RPMI8226 (cell line): Measurements from ENCODE around the gene ELP5.

Source experiments
- DNase-seq: peaks from one replicate; pipeline ENCODE4 v3.0.0-alpha.2; 2015

Gene ELP5, protein sequence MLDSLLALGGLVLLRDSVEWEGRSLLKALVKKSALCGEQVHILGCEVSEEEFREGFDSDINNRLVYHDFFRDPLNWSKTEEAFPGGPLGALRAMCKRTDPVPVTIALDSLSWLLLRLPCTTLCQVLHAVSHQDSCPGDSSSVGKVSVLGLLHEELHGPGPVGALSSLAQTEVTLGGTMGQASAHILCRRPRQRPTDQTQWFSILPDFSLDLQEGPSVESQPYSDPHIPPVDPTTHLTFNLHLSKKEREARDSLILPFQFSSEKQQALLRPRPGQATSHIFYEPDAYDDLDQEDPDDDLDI

DNA sequence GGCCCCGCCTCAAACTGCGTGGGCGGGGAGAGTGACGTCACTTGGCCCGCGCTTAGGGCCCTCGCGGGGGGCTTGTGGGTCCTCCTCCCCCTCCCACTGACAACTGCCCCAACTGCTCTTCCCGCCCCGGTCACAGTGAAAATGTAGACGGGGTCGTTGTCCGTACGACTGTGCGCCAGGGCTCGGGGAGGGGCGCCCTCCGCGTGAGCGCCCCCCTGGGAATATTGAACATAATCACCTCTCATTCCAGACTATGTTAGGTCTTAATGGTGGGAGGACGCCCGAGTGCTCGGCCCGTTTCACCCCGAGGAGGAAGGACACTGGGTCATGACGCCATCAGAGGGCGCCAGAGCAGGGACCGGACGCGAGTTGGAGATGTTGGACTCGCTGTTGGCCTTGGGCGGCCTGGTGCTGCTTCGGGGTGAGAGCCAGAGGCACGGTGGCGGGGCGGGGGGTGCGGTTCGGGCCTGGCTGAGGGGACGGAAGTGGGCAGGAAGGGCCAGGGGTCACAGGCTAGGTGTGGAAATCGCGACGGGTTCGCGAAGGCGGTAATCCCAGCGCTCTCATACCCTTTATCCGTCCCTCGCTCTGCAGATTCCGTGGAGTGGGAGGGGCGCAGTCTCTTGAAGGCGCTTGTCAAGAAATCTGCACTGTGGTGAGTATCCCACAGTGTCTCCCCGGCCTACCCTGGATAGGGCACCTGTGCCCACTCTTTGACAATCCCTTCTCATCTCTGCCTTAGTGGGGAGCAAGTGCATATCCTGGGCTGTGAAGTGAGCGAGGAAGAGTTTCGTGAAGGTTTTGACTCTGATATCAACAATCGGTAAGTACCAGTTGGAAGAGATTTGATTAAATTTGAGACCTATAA, at the start of gene ELP5:
Gene ELP5 (plus strand): TSS at position 40 of the 868 bp plus-strand sequence. CDS start 336 bp downstream, at position 376.
- DNase-seq, result peak; percentile 90

DNA sequence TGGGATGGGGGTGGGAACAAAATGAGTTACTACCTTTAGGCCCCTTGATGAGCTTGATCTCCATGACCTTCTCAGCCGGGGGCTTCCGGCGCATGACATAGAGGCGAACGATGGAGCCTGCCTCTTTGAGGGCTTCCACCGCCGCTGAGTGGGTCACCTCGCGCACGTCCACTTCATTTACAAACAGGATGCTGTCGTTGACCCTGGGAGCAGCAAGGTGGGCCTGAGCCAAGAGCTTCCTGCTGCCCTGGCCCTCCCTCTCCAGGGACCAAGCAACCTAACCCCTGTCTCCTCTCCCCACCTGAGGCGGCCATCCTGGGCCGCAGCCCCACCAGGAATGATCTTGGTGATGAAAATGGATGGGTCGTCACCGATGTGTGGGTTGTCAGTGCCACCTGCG, 48.6 kb upstream of the ELP5 start:
- DNase-seq, result no peak

DNA sequence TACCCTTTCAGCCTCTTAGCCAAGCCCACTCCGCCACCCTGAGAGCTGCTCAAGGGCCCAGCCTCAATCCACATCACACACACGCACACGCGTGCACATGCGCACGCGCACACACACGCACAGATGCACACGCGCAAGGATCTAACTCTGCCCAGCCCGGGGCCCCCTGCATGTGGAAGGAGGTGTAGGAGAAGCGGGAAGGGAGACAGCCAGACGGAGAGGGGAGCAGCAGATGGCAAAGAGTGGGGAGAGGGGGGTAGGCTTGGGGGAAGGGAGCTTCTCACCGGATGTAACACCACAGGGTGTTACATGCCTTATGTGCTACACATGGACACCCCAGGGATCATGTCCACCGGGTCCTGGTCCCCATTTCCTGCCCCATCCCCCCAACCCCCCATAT, 47.7 kb upstream of the ELP5 start:
- no peak for DNase-seq

DNA sequence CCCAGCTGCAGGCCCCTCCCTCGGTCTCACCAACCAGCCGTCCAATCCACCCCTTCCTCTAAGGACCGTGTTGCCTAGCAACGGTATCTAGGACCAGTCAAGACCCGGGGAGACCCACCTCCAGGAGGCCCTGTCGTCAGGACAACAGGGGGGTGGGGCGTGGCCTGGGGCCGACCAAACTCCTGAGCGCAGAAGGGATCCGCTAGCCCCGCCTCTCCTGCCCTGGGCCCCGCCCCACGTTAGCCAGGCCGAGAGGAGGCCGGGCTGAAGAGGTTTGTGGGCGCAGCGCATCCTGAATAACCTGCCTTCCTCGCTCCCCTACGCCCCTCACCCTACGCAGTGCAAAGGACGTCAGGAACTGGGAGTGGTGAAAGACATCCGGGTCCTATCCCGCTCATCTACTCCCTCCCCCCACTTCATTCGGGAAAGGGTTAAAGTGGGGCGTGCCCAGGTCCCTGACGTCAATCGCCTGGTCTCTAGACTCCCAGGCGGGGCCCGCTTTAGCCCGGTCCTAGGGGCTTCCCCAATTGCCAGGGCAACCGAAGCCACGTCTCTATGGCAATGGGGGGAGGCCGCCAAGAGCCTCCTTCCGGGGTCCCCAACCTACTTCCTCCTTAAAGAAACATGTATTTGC, 47.1 kb upstream of the ELP5 start:
- peak; percentile 63 for DNase-seq

DNA sequence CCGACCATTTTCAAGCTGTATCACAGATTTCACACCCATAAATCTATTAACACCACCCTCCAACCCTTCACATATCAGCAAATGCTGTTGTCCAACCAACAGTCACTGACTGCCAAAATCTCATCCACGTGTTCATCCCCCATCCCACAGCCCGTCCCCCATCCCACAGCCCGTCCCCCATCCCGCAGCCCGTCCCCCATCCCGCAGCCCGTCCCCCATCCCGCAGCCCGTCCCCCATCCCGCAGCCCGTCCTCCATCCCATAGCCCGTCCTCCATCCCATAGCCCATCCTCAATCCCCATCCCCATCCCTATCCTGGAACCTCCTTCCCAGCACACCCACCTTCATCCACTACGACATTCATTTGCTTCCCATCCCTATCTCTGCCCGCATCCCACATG, 46.5 kb upstream of the ELP5 start:
- DNase-seq, result no peak

DNA sequence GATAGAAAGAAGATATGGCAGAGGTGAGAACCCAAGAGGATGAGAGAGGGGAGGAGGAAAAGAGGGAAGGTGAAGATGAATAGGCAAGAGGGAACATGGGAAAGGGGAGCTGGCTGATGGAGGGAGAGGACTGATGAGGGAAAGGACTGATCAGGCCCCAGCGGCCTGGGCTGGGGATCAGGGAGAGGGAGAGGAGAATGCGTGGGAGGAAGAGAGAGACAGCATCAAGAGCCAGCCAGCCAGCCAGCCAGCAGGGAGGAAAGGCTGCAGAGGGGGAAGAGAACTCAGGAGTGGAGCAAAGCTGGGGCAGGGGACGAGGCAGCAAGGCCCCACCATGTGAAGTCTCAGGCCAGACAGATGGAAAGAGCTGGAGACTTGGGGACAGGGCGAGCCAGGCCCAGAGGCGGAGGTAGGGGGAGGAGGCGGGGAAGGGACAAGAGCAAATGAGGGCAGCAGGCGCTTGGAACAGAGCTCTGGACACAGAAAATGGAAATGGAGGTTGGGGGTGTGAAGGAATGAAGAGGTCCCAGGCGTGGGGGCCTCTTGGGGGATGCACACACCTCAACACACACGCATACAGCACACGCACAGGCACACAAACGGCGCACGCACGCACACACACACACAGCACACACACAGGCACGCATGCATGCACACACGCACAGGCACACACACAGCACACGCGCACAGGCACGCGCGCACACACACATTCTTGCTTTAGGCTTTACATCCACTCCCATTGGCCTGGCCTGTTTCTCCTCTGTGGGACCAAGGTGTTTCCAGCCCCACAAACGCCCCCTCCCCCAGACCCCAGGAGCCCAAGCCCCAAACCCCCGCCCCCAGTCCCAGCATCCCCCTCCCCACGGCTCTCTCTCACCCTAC, 44.7 kb upstream of the ELP5 start:
- DNase-seq, result no peak

DNA sequence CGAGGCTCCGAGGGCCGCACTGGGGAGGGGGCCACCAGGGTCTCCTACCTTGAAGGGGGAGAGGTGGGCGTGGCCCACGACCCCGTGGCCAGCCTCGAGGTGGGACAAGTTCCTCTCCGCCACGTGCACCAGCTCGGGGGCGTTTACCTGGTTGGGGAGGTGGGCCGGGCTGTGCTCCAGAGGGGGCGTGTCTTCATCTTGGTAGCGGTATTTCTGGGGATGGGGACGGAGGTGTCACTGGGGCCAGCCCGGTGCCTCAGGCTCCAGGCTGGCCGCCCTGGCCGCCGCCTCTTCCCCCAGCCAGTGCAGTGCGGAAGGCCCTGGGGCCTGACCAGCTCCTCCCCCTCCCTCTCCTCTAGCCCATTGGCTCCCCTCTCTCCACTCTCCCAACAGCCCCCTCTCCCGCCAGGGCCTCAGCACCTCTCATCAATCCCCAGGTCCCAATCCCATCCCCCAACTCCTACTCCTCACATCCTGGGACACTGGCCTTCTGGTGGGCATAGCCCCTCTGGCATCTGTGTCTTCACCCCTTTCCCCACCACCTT, 43.9 kb upstream of the ELP5 start:
- DNase-seq, result no peak

DNA sequence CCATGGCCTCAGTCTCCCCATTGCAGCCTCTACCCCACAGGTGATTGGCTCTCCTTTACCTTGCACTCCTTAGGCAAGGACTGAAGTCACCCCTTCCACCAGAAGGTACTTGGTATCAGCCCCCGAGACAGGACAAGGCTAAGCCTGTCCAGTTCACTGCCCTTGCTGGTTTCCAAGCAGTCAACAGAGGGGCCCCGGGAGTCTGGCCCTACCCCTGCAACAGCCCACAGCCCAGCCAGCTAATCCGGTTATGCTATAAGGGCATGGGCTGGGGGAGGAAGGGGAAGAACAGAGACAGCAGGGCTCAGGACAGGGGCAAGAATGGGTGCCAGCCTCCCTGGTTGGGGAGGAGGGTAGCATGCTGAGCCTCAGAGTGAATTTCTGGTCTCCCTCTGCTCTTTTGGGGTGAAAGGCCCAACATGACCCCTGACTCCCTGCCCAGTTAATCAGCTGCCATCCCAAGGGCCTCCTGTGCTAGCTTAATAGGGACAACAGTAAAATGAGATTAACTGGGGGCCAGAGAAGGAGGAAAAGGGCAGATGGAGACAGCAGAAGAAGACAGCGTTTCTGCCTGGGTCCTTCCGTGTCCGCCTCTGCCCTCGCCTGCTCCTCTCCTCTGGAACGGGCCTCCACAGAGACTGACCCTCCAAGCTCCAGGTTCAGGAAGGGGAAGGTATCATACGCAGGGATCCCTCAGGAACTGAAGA, 43.1 kb upstream of the ELP5 start:
- no peak for DNase-seq

DNA sequence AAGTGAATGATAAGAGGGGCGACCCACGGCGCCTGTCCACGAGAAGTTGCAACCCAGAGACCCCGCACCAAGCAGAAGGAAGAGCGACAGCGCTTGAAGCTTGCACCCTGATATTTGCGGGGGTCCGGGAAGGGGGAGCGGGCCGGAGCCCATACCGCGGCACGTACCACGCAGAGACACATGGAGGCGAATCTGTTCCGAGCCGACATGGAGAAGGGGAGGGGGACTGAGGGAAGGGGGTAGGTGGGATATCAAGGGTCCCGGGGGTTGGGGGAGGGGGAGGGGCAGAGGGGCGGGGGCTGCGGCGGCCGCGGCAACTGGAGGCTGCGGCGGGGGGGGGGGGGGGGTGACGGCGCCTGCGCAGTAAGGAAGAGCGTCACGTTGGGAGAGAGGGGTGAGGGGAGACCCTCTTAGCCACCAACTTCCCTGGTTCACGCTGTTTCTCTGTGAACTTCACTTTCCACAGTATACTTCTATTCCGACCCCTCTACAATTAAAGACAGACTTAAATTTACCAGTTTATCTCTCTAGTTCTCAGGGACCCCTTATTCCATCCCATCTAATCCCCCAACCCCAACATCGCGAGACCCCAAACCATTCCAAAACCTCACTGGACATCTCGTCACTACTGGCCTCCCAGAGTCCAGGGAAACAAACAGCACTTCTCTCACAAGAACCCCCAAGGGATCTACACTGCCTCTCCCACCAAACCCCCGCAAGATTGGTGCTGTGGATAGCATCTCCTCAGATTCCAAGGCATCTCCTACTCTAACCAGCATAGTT, 40.3 kb upstream of the ELP5 start:
- no peak for DNase-seq

DNA sequence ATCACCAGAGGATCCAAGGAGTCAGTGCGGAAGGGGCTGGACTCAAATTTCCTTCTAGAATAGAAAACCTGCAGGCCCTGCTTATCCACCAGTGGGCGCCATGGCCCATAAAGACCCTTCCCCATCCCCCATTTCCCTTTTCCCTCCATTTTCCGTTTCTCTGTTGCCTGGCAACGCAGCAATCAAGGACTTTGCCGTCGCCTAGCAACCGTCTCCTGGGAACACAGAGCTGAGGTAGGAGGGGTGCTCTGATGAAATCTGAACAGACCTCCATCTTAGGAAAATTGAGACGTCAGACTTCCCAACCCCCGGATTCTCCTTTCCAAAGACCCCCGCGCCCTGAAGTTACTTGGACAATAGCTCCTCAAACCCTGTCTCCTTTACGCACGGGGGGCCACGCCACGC, 38.1 kb upstream of the ELP5 start:
- peak; percentile 43 for DNase-seq

DNA sequence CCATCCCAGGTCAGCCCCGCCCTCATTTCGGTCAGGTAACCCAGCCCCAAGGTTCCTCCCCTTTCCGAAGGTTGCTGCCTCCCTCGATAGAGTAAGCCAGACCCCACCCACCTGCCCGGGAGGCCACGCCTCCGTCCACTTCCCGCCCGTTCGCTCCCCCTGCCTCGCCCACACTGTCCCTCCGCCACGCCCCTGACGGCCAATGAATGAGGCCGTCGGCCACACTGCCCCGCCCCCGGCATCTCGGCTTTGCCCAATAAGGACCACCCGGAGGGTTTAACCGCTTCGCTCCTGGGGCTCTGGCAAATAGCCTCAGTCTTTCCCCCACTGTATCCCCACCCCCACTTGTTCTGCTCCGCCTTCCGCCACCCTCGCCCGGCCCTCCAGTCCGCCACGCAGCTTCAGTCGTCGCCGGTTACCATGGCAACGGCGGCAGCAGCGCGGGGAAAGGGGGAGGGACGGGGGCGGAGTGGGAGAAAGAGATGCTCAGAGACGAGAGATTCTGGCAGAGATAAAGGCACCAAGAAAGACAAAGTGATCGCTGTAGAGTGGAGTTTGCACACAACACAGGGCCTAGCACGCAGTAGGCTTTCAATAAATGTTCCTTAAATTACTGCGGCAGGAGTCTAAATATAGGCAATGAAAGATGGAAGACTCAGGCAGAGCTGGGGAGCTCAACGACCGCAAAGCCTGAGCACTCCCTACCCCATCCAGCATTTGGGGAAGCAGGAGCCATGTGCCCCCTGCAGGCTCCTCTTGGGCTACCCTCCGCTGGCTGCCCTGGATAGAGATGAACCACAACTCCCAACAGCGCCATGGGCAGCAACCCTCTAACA, 37.5 kb upstream of the ELP5 start:
- peak; percentile 96 for DNase-seq

DNA sequence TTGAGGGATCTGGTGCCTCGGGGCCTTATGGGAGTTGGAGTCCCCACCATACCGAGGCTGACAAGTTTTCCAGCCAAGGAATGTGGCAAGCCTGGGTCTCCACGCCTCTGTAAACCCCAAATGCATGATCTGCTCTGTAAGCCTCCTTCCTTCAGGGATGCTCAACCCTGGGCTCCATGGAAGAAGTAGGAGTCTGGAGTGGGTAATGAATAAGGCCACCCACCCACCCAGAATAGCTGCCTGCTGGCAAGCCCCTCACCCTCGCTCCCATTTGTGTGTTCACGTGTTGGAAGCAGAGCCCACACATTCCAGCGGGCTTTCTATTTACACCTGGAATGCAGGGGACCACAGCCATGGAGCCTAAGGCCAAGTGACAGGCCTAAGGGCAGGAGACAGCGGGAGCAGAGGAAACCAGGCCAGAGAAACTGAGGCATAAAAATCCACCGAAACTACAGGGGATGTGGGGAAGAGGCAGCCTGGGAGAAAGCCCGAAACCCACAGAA, 36.8 kb upstream of the ELP5 start:
- no peak for DNase-seq

DNA sequence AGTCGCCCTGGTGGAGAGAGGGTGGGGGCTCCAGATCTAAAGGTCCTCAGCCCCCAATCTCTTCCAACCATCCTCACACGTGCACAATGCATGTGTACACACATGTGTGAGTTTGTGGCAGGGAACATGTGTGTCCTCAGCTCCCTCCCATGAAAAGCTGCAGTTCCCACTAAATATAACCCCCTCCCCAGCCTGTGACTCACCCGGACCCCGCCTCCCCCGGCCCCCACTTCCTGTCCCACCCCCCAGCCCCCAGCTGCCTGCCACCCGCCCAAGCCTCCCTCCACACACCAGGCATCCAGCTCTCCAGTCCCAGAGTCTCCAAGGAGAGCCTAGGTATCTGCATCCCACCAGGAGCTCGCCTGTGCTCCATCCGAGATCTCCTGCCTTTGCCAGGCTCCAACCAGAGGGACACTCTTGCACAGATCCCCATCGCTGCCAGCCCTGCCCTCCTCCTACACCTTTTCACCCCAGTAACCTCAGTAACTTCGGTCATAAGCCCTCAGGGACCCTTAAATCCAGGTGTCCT, 36.3 kb upstream of the ELP5 start:
- DNase-seq, result no peak

DNA sequence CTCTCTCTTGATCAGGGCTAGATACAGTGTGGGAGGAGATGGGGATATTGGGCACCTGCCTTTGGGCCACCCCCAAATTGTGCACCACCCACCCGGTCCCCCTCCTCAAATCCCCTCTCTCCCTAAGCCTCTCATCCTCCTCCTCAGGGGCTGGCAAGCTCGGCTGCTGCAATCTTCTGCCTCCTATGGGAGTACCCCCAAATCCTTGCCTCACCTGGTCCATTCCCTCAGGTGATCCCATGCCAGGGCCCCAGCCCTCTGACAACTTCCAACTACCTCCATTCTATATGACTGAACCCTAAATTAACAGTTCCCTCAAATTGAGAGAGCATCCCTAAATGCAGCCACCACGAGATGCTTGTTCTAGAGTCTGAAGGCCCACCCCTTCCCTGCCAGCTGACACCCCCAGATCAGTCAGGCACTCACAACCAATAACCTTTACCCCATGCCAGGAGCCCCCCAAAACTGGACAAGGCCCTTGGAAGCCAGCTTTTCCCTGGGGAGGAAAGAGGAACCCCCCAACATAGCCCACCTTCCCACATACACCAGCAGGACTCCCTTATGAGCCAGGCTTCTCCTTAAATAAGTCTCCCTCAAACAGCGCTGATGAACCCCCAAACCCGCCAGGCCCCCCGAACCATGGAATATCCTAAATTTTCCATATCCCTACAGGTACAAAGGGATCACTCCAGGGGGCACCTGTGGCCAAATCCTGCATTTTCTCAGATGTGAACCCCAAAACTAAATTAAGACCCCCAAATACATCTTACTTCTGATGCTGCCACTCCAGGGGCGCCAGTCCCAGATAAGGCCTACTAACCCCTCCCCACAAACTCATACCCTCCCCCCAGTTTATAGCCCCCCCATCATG, 35.5 kb upstream of the ELP5 start:
- DNase-seq, result no peak

DNA sequence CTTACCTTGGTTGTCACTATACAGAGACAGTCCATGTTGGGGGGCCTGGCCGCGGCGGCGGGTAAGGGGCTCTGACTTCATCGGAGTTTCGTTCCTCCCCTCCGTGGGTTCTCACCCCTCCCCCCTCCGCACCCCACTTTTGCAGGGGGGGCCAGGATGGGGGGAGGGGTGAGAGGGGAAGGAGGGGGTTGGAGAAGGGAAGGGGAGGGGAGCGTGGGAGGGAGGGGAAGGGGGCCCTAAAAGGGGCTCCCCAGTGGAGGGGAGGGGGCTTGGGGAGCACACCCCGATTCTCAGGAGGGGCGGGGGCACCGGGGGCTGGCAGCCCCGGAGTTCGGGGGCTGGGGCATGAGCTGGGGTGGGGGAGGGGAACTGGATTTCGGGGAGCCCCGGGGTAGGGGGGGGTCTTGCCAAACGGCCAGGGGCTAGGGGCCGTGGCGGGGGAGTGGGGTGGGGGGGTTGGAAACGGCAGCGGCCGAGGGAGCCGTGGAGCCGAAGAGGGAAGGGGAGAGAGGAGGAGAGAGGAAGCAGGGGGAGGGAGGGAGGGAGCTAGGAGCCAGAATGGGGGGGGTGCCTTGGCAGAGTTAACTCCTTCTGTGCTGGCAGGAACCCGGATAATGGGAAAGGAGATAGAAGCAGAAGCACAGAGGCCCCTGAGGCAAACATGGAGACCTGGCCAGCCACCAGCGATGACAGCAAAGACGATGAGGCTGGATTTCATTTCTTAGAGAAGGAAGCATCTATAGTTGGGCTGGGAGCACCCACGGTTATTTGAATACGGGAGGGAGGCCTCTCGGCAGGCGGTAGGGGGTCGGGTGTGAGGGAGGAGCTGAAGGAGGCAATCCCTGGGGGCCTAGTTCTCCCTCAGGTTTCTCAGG, 34.7 kb upstream of the ELP5 start:
- DNase-seq, result peak; percentile 26

DNA sequence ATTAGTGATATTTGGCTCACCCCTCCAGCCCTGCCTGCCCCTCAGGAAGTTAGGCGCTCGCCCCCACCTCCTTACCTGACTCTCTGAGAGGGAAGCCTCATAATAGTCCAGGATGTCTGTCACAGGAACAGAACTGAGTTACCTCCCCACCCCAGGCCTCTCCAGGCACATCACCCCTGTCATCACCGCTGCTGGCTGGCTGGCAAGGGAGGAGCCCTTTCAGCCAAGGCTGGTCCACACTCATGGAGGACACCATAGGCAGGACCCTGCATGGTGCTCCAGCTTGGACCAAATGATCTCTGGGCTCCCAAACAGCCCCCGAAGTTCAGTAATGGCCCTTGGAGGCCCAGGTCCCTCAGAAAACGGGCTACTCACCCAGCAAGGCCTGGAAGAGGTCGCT, 33.8 kb upstream of the ELP5 start:
- no peak for DNase-seq

DNA sequence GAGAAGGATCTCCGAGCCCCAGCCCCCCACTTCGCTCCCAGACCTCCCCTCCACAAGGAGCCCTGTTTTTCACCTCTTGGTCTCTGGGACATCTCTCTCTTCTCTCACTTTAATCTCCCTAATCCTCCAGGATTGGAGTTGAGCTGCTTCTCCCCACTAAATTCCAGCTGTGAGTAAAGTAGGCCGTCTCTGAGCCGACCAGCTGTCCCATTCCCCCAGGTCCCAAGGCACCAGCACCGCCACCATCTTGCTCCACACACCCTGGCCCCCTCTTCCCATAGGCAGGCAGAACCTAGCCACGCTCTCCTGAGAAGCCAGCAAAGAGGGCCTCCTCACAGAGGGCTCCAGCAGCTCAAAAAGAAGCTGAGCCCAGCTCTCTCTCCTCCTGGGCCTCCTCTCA, 33.3 kb upstream of the ELP5 start:
- DNase-seq, result no peak
